GM12891 (cell line): ENCODE data around the gene KRT86.

Experiments used
- POLR2A ChIP-seq: IDR thresholded peaks from 2 replicates; pipeline ENCODE4 v1.6.1; 2011; ENCODE audit warnings: low read depth, low read length, control low read depth
- POLR2AphosphoS5 ChIP-seq: IDR thresholded peaks from 2 replicates; pipeline ENCODE4 v1.6.1; 2011; ENCODE audit warnings: low read depth, low read length, control low read depth

DNA sequence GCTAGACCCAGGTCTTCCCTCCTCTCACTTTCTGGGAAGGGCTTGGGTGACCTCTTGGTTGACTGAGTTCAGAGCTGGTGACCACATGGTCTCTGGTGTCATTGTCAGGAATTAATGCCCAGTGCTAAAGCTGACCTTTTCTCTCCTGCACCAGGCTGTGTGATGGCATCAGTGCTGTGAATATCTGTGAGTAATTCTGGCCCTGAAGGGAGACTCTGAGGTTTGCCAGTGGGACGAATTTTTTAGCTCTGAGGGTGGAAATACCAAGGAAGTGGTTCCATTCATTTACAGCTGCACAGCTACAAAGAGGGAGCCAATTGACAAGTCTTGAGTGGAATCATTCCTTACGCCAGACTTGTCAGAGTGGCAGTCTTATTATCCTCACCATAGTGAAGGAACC, 6.2 kb upstream of the KRT86 start:
- TF ChIP-seq POLR2A (no peak), POLR2AphosphoS5 (no peak)
